A549 (cell line): ENCODE results near the gene TMEM198.

Experiments
- CBX8 ChIP-seq: fragments of 200-600 bp; sonication (generic); IDR thresholded peaks from 2 replicates; pipeline ENCODE4 v1.6.1; 2016
- CHD4 ChIP-seq: fragments of 200-600 bp; sonication (generic); IDR thresholded peaks from 2 replicates; pipeline ENCODE4 v1.6.1; 2016; ENCODE audit warnings: antibody characterized with exemption, mild to moderate bottlenecking, borderline replicate concordance
- HDAC2 ChIP-seq: fragments of 200-600 bp; sonication (generic); IDR thresholded peaks from 2 replicates; pipeline ENCODE4 v1.6.1; 2016
- MAFK ChIP-seq: fragments of 450-650 bp; IDR thresholded peaks from 2 replicates; pipeline ENCODE4 v1.6.1; 2014; ENCODE audit not compliant: partially characterized antibody
- MAX ChIP-seq: IDR thresholded peaks from 2 replicates; pipeline ENCODE4 v1.6.1; 2012
- NFE2L2 ChIP-seq: fragments of 150-350 bp; conservative IDR thresholded peaks from 2 replicates; pipeline ENCODE4 v1.6.1; 2014; ENCODE audit warnings: low read length
- RFX5 ChIP-seq: fragments of 450-650 bp; IDR thresholded peaks from 2 replicates; pipeline ENCODE4 v1.7.1; 2014; ENCODE audit warnings: antibody characterized with exemption, mild to moderate bottlenecking, moderate library complexity
- SREBF2 ChIP-seq: fragments of 450-650 bp; IDR thresholded peaks from 2 replicates; pipeline ENCODE4 v1.6.1; 2014; ENCODE audit warnings: mild to moderate bottlenecking, moderate library complexity
- ZFP36 ChIP-seq: fragments of 450-650 bp; IDR thresholded peaks from 2 replicates; pipeline ENCODE4 v1.6.1; 2014; ENCODE audit warnings: borderline replicate concordance; ENCODE audit not compliant: partially characterized antibody
- TF ChIP-seq, protein P1 (sequence below): fragments of >200 bp; sonication (Bioruptor Twin); formaldehyde crosslinking; IDR thresholded peaks from 3 replicates; pipeline ENCODE4 v1.5.1; 2016

- TF ChIP-seq CHD4: no peak
- TF ChIP-seq, protein P1, sequence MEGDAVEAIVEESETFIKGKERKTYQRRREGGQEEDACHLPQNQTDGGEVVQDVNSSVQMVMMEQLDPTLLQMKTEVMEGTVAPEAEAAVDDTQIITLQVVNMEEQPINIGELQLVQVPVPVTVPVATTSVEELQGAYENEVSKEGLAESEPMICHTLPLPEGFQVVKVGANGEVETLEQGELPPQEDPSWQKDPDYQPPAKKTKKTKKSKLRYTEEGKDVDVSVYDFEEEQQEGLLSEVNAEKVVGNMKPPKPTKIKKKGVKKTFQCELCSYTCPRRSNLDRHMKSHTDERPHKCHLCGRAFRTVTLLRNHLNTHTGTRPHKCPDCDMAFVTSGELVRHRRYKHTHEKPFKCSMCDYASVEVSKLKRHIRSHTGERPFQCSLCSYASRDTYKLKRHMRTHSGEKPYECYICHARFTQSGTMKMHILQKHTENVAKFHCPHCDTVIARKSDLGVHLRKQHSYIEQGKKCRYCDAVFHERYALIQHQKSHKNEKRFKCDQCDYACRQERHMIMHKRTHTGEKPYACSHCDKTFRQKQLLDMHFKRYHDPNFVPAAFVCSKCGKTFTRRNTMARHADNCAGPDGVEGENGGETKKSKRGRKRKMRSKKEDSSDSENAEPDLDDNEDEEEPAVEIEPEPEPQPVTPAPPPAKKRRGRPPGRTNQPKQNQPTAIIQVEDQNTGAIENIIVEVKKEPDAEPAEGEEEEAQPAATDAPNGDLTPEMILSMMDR: no peak
- no peak for TF ChIP-seq RFX5
- no peak for TF ChIP-seq SREBF2
- no peak for TF ChIP-seq NFE2L2
- no peak for TF ChIP-seq HDAC2
- no peak for TF ChIP-seq ZFP36
- TF ChIP-seq CBX8: no peak
- no peak for TF ChIP-seq MAX
- no peak for TF ChIP-seq MAFK
These were observed 41.2 kb upstream of the TMEM198 start for GRCh38 chr2:219502618-219503017.
